IPS-20b (cell line): ENCODE data around the gene F11.
"Not testable (repeated sequence)": the region's sequence is repeated elsewhere in the genome, so short reads cannot be mapped to it uniquely, and the experiment has no call there.

Experiments
- H3K27ac ChIP-seq: one replicate; pipeline ENCODE4 v1.5.1; 2013; ENCODE audit warnings: low read length
- H3K27me3 ChIP-seq: 2 replicates; pipeline ENCODE4 v1.6.1; 2013; ENCODE audit warnings: mild to moderate bottlenecking, low read length, inconsistent platforms; ENCODE audit not compliant: insufficient read depth
- H3K36me3 ChIP-seq: 2 replicates; pipeline ENCODE4 v1.6.1; 2013; ENCODE audit warnings: low read depth, mild to moderate bottlenecking, inconsistent platforms, low read length, moderate library complexity; ENCODE audit not compliant: insufficient read depth
- H3K4me1 ChIP-seq: 2 replicates; pipeline ENCODE4 v1.6.1; 2013; ENCODE audit warnings: mild to moderate bottlenecking, control low read depth, inconsistent platforms, low read length, moderate library complexity; ENCODE audit not compliant: insufficient read depth
- H3K4me3 ChIP-seq: 2 replicates; pipeline ENCODE4 v1.5.1; 2013; ENCODE audit warnings: mild to moderate bottlenecking, low read length, inconsistent platforms
- H3K9ac ChIP-seq: 2 replicates; pipeline ENCODE4 v1.6.1; 2013; ENCODE audit warnings: low read depth, mild to moderate bottlenecking, inconsistent platforms, low read length, moderate library complexity
- H3K9me3 ChIP-seq: 2 replicates; pipeline ENCODE4 v1.6.1; 2013; ENCODE audit warnings: mild to moderate bottlenecking, low read depth, low read length, inconsistent platforms; ENCODE audit not compliant: insufficient read depth

The F11 gene

GRCh38 chr4:186307497-186307896 lies 41.5 kb downstream of the F11 start:
- Histone ChIP-seq H3K9ac (no peak overlapping the region), H3K36me3 (no peaks in the 10 kb centered on the region), H3K27ac (no peak overlapping the region), H3K4me1 (no peaks in the 10 kb centered on the region), H3K4me3 (no peak overlapping the region), H3K27me3 (peaks cover 5% of the 10 kb centered on the region; the same call in 1 of the 2 replicates), H3K9me3 (no peaks in the 10 kb centered on the region)

- Histone ChIP-seq H3K36me3 (no peaks in the 10 kb centered on the region), H3K4me3 (no peak overlapping the region), H3K4me1 (no peaks in the 10 kb centered on the region), H3K27ac (no peak overlapping the region), H3K27me3 (peaks cover 5% of the 10 kb centered on the region; the same call in 1 of the 2 replicates), H3K9ac (no peak overlapping the region), H3K9me3 (no peaks in the 10 kb centered on the region)
These were observed 41.9 kb downstream of the F11 start for GRCh38 chr4:186307916-186308315.

- H3K36me3 ChIP-seq = no peaks in the 10 kb centered on the region
- no peak overlapping the region for H3K27ac ChIP-seq
- no peaks in the 10 kb centered on the region for H3K27me3 ChIP-seq
- H3K9ac ChIP-seq = no peak overlapping the region
- H3K4me3 ChIP-seq = no peak overlapping the region
- no peaks in the 10 kb centered on the region for H3K9me3 ChIP-seq
- H3K4me1 ChIP-seq = no peaks in the 10 kb centered on the region
These were observed 52.5 kb downstream of the F11 start for GRCh38 chr4:186318481-186318880.

DNA sequence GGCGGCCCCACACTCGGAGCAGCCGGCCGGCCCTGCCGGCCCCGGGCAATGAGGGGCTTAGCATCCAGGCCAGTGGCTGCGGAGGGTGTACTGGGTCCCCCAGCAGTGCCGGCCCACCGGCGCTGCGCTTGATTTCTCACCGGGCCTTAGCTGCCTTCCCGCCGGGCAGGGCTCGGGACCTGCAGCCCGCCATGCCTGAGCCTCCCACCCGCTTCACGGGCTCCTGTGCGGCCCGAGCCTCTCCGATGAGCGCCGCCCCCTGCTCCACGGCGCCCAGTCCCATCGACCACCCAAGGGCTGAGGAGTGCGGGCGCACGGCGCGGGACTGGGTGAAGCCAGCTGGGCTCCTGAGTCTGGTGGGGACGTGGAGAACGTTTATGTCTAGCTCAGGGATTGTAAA lies 58.7 kb downstream of the F11 start:
- not testable (repeated sequence) for H3K27ac ChIP-seq, H3K9me3 ChIP-seq, H3K27me3 ChIP-seq, H3K9ac ChIP-seq, H3K4me3 ChIP-seq, H3K36me3 ChIP-seq, H3K4me1 ChIP-seq

- H3K27ac ChIP-seq = no peak overlapping the region
- H3K9me3 ChIP-seq = no peaks in the 10 kb centered on the region
- H3K4me3 ChIP-seq = no peak overlapping the region
- no peaks in the 10 kb centered on the region for H3K27me3 ChIP-seq
- H3K9ac ChIP-seq = no peak overlapping the region
- H3K4me1 ChIP-seq = no peaks in the 10 kb centered on the region
- no peaks in the 10 kb centered on the region for H3K36me3 ChIP-seq
These were observed 60.4 kb downstream of the F11 start for GRCh38 chr4:186326391-186326790.

- Histone ChIP-seq H3K4me1 (no peaks in the 10 kb centered on the region), H3K9ac (no peak overlapping the region)
These were observed 63.4 kb downstream of the F11 start for GRCh38 chr4:186329372-186329771.

DNA sequence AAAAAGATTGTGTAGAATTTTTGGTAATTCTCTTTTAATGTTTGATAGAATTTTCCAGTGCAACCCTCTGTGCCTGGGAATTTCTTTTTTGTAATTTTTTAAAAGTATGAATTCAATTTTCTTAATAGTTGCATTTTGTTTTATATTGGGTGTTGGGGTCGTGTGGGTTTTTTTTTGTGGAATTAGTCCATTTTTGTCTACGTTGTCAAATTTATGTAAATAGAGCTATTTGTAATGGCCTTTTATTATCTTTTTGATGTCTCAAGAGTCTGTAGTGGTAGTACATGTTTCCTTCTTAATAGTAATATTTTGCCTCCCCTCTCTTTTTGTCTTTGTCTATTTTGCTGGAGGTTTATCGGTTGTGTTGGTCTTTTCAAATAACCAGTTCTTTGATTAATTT lies 64.4 kb downstream of the F11 start:
- Histone ChIP-seq H3K27me3 (no peaks in the 10 kb centered on the region; the same call in 1 of the 2 replicates), H3K36me3 (no peaks in the 10 kb centered on the region), H3K9me3 (no peaks in the 10 kb centered on the region; the same call in 1 of the 2 replicates), H3K4me1 (no peaks in the 10 kb centered on the region), H3K27ac (no peak overlapping the region), H3K4me3 (no peak overlapping the region), H3K9ac (no peak overlapping the region)

More at GRCh38 chr4:186329372-186329771, 63.4 kb downstream of the F11 start:
- Histone ChIP-seq H3K4me3 (no peak overlapping the region), H3K27ac (no peak overlapping the region), H3K27me3 (no peaks in the 10 kb centered on the region), H3K9me3 (no peaks in the 10 kb centered on the region; the same call in 1 of the 2 replicates), H3K36me3 (no peaks in the 10 kb centered on the region)

GRCh38 chr4:186335793-186336192 lies 69.8 kb downstream of the F11 start:
- Histone ChIP-seq H3K36me3 (no peaks in the 10 kb centered on the region), H3K27ac (no peak overlapping the region), H3K9ac (no peak overlapping the region), H3K4me3 (no peak overlapping the region), H3K4me1 (no peaks in the 10 kb centered on the region), H3K27me3 (no peaks in the 10 kb centered on the region; the same call in 1 of the 2 replicates), H3K9me3 (no peaks in the 10 kb centered on the region; the same call in 1 of the 2 replicates)
